B cell (primary cell): ENCODE data around the gene SNX32. TPM values are rescaled to one million over a fixed set of nuclear protein-coding genes. Genes with fewer than 3 reads are reported as not detected.
A peak's percentile ranks its signal among the peaks of the same experiment; 100 is the strongest.

Experiments used
- ATAC-seq: fragments of 200-7000 bp; cut with Tn5 transposase; one replicate; pipeline ENCODE4 v1.10.0; 2021; ENCODE audit warnings: low read depth, mild to moderate bottlenecking, moderate number of reproducible peaks, moderate library complexity
- CTCF ChIA-PET: fragments of 350-600 bp; sonication (Branson Sonifier 250); formaldehyde crosslinking; loops from one replicate; lab custom pipeline; 2021; ENCODE audit warnings: antibody characterized with exemption, inconsistent platforms; lab: Charles Lee
- POLR2A ChIA-PET: fragments of 350-600 bp; sonication (Branson Sonifier 250); formaldehyde crosslinking; loops from one replicate; lab custom pipeline; 2021; ENCODE audit warnings: antibody characterized with exemption; lab: Charles Lee
- DNase-seq: peaks from one replicate; pipeline ENCODE4 v3.0.0; 2013
- H2AFZ ChIP-seq: 2 replicates; pipeline ENCODE4 v1.6.1; 2012; ENCODE audit warnings: mild to moderate bottlenecking, low read depth, low read length; ENCODE audit not compliant: insufficient read depth, poor library complexity, severe bottlenecking
- H3K27ac ChIP-seq, 2 donors: 1 replicate in 1 of 2; 2 replicates in 1 of 2; pipeline ENCODE4 v1.5.1; 2012 to 2013; ENCODE audit warnings: low read length in 2 of 2, mild to moderate bottlenecking in 2 of 2, moderate library complexity in 1 of 2
- H3K27me3 ChIP-seq, 4 experiments: fragments of 200-600 bp in 1 of 4; sonication (generic) in 1 of 4; replicated peaks in 1 of 4; 1 replicate in 2 of 4; 2 replicates in 2 of 4; pipeline versions ENCODE4 v1.6.1 to v1.7.0; 2013 to 2016; ENCODE audit warnings: low read length in 3 of 4, mild to moderate bottlenecking in 2 of 4, mixed read lengths in 1 of 4, moderate library complexity in 1 of 4; ENCODE audit not compliant: insufficient read depth in 4 of 4, control insufficient read depth in 3 of 4; ENCODE audit errors: control extremely low read depth in 1 of 4
- H3K36me3 ChIP-seq, 2 experiments: replicated peaks in 1 of 2; 1 replicate in 1 of 2; 2 replicates in 1 of 2; pipeline versions ENCODE4 v1.6.1 to v1.7.1; 2013; ENCODE audit warnings: low read length in 1 of 2; ENCODE audit not compliant: insufficient read depth in 2 of 2, control insufficient read depth in 1 of 2; ENCODE audit errors: control extremely low read depth in 1 of 2, extremely low read depth in 1 of 2
- H3K4me1 ChIP-seq, 2 donors: fragments of 200-600 bp in 1 of 2; sonication (generic) in 1 of 2; 1 replicate in 1 of 2; 2 replicates in 1 of 2; pipeline versions ENCODE4 v1.5.1 to v1.6.1; 2013 to 2017; ENCODE audit warnings: low read length in 2 of 2; ENCODE audit not compliant: control insufficient read depth in 2 of 2, insufficient read depth in 2 of 2
- H3K4me2 ChIP-seq: replicated peaks from 2 replicates; pipeline ENCODE3; 2012; ENCODE audit warnings: mild to moderate bottlenecking, low read depth, low read length; ENCODE audit not compliant: poor library complexity, severe bottlenecking
- H3K4me3 ChIP-seq, 5 experiments: fragments of 200-600 bp in 1 of 5; sonication (generic) in 1 of 5; 1 replicate in 3 of 5; 2 replicates in 2 of 5; pipeline versions ENCODE4 v1.5.1 to v1.7.0; 2011 to 2016; ENCODE audit warnings: low read length in 4 of 5, mild to moderate bottlenecking in 4 of 5, low read depth in 2 of 5, control low read depth in 1 of 5, moderate library complexity in 1 of 5; ENCODE audit not compliant: insufficient read depth in 1 of 5; ENCODE audit errors: control extremely low read depth in 1 of 5, extremely low read depth in 1 of 5
- H3K79me2 ChIP-seq: fragments of 200-600 bp; sonication (generic); one replicate; pipeline ENCODE4 v1.6.0; 2016; ENCODE audit warnings: low read length; ENCODE audit not compliant: control insufficient read depth, insufficient read depth
- H3K9ac ChIP-seq: fragments of 200-600 bp; sonication (generic); 2 replicates; pipeline ENCODE4 v1.6.1; 2017; ENCODE audit warnings: mild to moderate bottlenecking, low read length, moderate library complexity
- H3K9me3 ChIP-seq, 3 donors: one replicate each; pipeline versions ENCODE4 v1.6.1 to v1.7.1; 2013; ENCODE audit warnings: low read length in 2 of 3; ENCODE audit not compliant: control insufficient read depth in 2 of 3, insufficient read depth in 1 of 3; ENCODE audit errors: control extremely low read depth in 1 of 3
- H4K20me1 ChIP-seq: 2 replicates; pipeline ENCODE4 v1.6.0; 2012; ENCODE audit warnings: mild to moderate bottlenecking, low read length; ENCODE audit not compliant: insufficient read depth, control insufficient read depth, poor library complexity, severe bottlenecking
- H3K27ac Mint-ChIP-seq: one replicate; pipeline ENCODE4 v1.8.0; 2021; ENCODE audit warnings: mixed read lengths
- H3K27me3 Mint-ChIP-seq: one replicate; pipeline ENCODE4 v1.8.0; 2021; ENCODE audit warnings: mixed read lengths
- H3K4me1 Mint-ChIP-seq: one replicate; pipeline ENCODE4 v1.8.0; 2021; ENCODE audit warnings: mixed read lengths
- H3K4me3 Mint-ChIP-seq: one replicate; pipeline ENCODE4 v1.8.0; 2021; ENCODE audit warnings: mixed read lengths
- H3K9me3 Mint-ChIP-seq: one replicate; pipeline ENCODE4 v1.8.0; 2022; ENCODE audit warnings: mixed read lengths; ENCODE audit not compliant: insufficient read depth
- EZH2 ChIP-seq: IDR thresholded peaks from 2 replicates; pipeline ENCODE4 v1.6.1; 2012; ENCODE audit warnings: borderline replicate concordance, low read depth, mild to moderate bottlenecking, moderate library complexity, low read length; ENCODE audit not compliant: insufficient read depth, poor library complexity, severe bottlenecking
- WGBS: methylation state at CpG from one replicate; pipeline ENCODE4 v1.1.5; 2013; ENCODE audit warnings: missing lambda C conversion rate; ENCODE audit not compliant: insufficient coverage; 5-methylcytosine and 5-hydroxymethylcytosine counted together
- intact Hi-C: fragments of 100-400 bp; cut with micrococcal nuclease; formaldehyde crosslinking; loops from one replicate; pipeline ENCODE4 v1.10.0; 2022
- polyA plus RNA-seq: library from polyadenylated mRNA; depleted of rRNA; stranded (reverse); fragments of >200 nt; gene quantifications from 2 replicates; pipeline ENCODE4 v1.2.3, GENCODE V29; 2012
- total RNA-seq, 2 donors: library from RNA; stranded (reverse); fragments of 120-200 nt in 1 of 2; gene quantifications; 1 replicate in 1 of 2; 2 replicates in 1 of 2; pipeline versions ENCODE4 v1.2.3 to v1.2.4, GENCODE V29; 2013 to 2022
- TF ChIP-seq, protein P1 (sequence below): fragments of 200-600 bp; IDR thresholded peaks from one replicate; pipeline ENCODE4 v1.8.0; 2022; ENCODE audit warnings: antibody characterized with exemption, mild to moderate bottlenecking

The SNX32 gene
- total and polyA plus RNA-seq, 2 donors (not counting 1 experiment from before 2014, with no cell fraction given) = 0.57 to 0.89 TPM

- Histone ChIP-seq H3K27ac (no peak overlapping the region), H3K4me3 (no peak overlapping the region), H3K4me2 (peak overlapping the region; percentile 84), H2AFZ (no peak overlapping the region), H3K36me3 (no peaks in the 10 kb centered on the region), H3K79me2 (no peaks in the 10 kb centered on the region), H3K4me1 (peaks cover 26 to 43% of the 10 kb centered on the region in 2 donors), H3K9ac (no peak overlapping the region), H3K9me3 (peaks cover 0 to 19% (median 0%) of the 10 kb centered on the region in 3 donors), H4K20me1 (no peaks in the 10 kb centered on the region), H3K27me3 (peaks cover 0 to 61% (median 26%) of the 10 kb centered on the region in 4 experiments)
- DNase-seq (no peak), ATAC-seq (no peak)
- Mint-ChIP-seq H3K9me3 (no peaks in the 10 kb centered on the region), H3K27me3 (peaks cover 6% of the 10 kb centered on the region), H3K4me1 (peaks cover 47% of the 10 kb centered on the region), H3K27ac (peak overlapping the region; percentile 41), H3K4me3 (peak overlapping the region; percentile 90)
- no peak for TF ChIP-seq EZH2
- TF ChIP-seq, protein P1, sequence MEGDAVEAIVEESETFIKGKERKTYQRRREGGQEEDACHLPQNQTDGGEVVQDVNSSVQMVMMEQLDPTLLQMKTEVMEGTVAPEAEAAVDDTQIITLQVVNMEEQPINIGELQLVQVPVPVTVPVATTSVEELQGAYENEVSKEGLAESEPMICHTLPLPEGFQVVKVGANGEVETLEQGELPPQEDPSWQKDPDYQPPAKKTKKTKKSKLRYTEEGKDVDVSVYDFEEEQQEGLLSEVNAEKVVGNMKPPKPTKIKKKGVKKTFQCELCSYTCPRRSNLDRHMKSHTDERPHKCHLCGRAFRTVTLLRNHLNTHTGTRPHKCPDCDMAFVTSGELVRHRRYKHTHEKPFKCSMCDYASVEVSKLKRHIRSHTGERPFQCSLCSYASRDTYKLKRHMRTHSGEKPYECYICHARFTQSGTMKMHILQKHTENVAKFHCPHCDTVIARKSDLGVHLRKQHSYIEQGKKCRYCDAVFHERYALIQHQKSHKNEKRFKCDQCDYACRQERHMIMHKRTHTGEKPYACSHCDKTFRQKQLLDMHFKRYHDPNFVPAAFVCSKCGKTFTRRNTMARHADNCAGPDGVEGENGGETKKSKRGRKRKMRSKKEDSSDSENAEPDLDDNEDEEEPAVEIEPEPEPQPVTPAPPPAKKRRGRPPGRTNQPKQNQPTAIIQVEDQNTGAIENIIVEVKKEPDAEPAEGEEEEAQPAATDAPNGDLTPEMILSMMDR = no peak
- intact Hi-C loops = no loop called here
- 95% methylated on average over 4 of the region's 6 CpGs for WGBS
- ChIA-PET CTCF (interaction anchor here (5.0 to 7.2 kb wide), 2 partner anchors 8 to 29 kb away, joined by 35 to 48 read pairs; partner anchors contain the start of gene AP5B1), POLR2A (interaction anchor here (0.7 kb wide), 1 partner anchor 9 kb away, joined by 3 read pairs; no protein-coding TSS in a partner anchor)
Measured at GRCh38 chr11:65788821-65789220, 44.9 kb upstream of the SNX32 start.
